Activated naive CD4-positive, alpha-beta T cell treated with anti-CD3 and anti-CD28 coated beads, Interleukin-2, amount 50 U/mL, for 24 hours (primary cell): ENCODE data around the gene FOSL1.

Source experiments
- H3K27ac Mint-ChIP-seq: one replicate; pipeline ENCODE4 v1.8.0; 2021; ENCODE audit warnings: mild to moderate bottlenecking, mixed read lengths
- H3K27me3 Mint-ChIP-seq: one replicate; pipeline ENCODE4 v1.8.0; 2021; ENCODE audit warnings: mixed read lengths
- H3K36me3 Mint-ChIP-seq: one replicate; pipeline ENCODE4 v1.8.0; 2021; ENCODE audit warnings: mixed read lengths
- H3K4me1 Mint-ChIP-seq: one replicate; pipeline ENCODE4 v1.8.0; 2021; ENCODE audit warnings: mixed read lengths
- H3K4me3 Mint-ChIP-seq: one replicate; pipeline ENCODE4 v1.8.0; 2021; ENCODE audit warnings: mild to moderate bottlenecking, mixed read lengths
- H3K9me3 Mint-ChIP-seq: one replicate; pipeline ENCODE4 v1.8.0; 2021; ENCODE audit warnings: mixed read lengths

Gene FOSL1

DNA sequence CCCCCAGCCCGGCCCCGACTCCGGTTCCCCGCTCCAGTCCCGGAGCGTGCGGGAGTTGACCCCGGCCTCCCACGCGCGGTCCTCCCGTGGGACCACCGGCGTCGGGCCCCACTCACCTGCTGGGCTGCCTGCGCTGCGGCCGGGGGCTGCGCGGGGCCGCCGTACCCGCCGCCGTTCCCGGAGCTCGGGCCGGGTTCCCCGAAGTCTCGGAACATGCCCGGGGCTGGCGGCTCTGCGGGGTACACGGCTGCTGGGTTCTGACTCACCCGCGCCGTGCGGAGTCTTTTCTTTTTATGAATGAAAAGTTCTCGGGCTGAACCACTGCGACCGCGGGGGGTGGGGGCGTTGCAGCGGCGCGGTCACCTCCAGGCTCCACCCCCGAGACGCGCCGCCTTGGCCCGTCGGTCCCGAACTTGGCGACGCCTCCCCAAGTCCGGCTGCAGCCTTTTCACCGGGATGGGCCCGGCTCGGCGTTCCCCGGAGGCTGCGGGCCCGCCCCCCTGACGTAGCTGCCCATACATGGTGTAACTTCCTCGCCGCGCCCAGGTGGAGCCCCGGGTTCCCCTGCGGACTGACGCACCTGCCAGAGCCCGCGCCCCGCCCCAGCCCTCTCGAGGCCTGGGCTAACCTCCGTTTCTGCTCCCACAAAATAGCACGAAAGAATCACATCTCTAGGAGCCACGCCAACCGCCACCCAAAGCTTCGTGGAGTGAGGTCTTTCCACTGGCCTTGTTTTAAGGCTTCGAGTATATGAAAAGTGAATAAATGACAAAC lies at the start of gene FOSL1:
Gene FOSL1 (minus strand): TSS at position 264 of the 774 bp plus-strand sequence. CDS start 49 bp downstream, at position 215.
- H3K27me3 Mint-ChIP-seq, result no peaks in the 10 kb centered on the region
- H3K36me3 Mint-ChIP-seq, result peaks cover 13% of the 10 kb centered on the region
- H3K9me3 Mint-ChIP-seq, result no peaks in the 10 kb centered on the region
- H3K4me1 Mint-ChIP-seq, result peaks cover 32% of the 10 kb centered on the region
- H3K4me3 Mint-ChIP-seq, result peak within 1 kb of the TSS; percentile 93
- peak within 1 kb of the TSS; percentile 93 for H3K27ac Mint-ChIP-seq

DNA sequence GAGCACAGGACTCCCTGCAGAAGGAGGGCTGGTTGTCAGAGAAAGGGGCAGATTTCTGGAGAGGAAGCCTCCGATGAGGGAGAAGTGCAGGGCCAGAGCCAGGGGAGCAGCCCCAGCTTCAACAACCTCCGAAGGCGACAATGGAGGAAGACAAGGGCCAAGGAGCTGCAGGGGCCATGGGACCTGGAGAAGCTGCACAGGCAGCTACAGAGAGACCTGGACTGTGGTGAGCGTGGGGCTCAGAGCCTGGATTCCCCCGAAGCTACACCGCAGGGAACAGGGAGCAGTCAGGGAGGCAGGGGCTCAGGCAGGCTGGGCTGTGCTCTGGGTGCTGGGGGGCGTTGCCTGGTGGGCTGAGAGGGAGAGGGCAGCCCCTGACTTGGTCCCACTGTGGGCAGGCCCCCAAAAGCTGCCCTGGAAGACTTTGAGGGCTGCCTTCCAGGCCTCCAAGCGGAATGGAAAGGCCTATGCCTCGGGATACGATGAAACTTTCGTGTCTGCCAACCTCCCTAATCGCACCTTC lies 47.5 kb upstream of the FOSL1 start:
- H3K4me3 Mint-ChIP-seq, result no peak overlapping the region
- H3K4me1 Mint-ChIP-seq, result no peaks in the 10 kb centered on the region
- H3K36me3 Mint-ChIP-seq, result no peaks in the 10 kb centered on the region
- H3K27me3 Mint-ChIP-seq, result no peaks in the 10 kb centered on the region
- no peaks in the 10 kb centered on the region for H3K9me3 Mint-ChIP-seq
- H3K27ac Mint-ChIP-seq, result no peak overlapping the region

DNA sequence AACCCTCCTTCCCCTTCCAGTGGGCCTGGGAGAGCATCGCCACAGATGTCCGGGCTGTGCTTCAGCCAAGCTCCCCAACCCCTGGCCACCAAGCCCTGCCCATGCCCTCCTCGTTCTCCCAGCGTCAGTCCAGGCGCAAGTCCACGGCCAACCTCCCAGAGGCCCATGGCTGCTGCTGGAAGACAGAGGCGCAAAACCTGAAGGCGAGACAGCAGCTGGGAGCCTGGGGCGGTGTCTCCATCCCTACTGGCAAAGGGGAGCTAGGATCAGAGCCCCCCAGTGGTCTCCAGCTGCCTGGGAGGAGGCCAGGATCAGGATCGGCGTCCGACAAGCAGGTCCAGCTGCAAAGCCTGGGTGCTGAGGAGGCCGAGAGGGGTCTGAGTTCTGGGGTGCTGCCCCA lies 46.9 kb upstream of the FOSL1 start:
- Mint-ChIP-seq H3K27ac (no peak overlapping the region), H3K36me3 (no peaks in the 10 kb centered on the region), H3K4me3 (no peak overlapping the region), H3K27me3 (no peaks in the 10 kb centered on the region), H3K9me3 (no peaks in the 10 kb centered on the region), H3K4me1 (no peaks in the 10 kb centered on the region)

DNA sequence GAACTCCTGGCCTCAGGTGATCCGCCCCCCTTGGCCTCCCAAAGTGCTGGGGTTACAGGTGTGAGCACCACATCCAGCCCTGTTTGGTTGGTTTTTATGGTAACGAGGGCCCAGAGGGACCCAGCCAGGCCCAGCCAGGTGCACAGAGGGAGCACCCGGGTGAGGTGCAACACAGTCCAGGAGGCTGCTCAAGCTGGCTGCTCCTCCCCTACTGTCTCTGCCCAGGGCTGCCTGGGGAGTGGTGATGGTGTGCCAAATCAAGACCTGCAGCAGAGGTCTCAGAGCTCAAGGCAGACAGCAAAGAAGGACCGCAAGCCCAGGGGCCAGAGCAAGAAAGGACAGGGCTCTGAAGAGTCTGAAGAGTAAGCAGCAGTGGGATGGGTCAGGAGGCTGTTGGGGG lies 46.5 kb upstream of the FOSL1 start:
- Mint-ChIP-seq H3K9me3 (no peaks in the 10 kb centered on the region), H3K36me3 (no peaks in the 10 kb centered on the region)

DNA sequence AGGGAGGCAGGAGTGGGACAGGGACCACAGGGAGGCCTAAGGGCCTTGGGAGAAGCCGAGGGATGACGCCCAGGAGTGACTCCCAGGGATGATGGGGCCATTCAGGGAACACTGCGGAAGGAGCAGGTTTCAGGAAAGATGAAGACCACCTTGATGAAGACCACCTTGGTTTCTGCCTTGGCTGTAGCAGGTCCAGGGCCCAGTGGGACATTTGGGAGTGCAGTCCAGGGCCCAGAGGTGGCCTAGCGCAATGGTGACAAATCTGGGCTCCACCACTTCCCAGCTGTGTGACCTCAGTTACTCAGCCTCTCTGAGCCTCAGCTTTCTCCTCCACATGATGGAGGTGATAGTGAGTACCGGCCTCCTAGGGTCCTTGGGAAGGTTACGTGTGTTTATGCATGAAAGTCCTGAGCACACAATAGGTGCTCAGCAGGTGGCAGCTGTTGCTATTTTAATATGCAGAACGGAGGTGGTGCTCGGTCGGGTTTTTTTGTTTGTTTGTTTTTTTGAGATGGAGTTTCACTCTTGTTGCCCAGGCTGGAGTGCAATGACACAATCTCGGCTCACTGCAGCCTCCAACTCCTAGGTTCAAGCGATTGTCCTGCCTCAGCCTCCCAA lies 45.9 kb upstream of the FOSL1 start:
- no peak overlapping the region for H3K27ac Mint-ChIP-seq
- H3K9me3 Mint-ChIP-seq, result no peaks in the 10 kb centered on the region
- no peaks in the 10 kb centered on the region for H3K27me3 Mint-ChIP-seq
- H3K4me1 Mint-ChIP-seq, result no peaks in the 10 kb centered on the region
- H3K36me3 Mint-ChIP-seq, result no peaks in the 10 kb centered on the region
- H3K4me3 Mint-ChIP-seq, result no peak overlapping the region

More for the DNA sequence above, 46.5 kb upstream of the FOSL1 start:
- Mint-ChIP-seq H3K4me1 (no peaks in the 10 kb centered on the region), H3K4me3 (no peak overlapping the region), H3K27me3 (no peaks in the 10 kb centered on the region), H3K27ac (no peak overlapping the region)

DNA sequence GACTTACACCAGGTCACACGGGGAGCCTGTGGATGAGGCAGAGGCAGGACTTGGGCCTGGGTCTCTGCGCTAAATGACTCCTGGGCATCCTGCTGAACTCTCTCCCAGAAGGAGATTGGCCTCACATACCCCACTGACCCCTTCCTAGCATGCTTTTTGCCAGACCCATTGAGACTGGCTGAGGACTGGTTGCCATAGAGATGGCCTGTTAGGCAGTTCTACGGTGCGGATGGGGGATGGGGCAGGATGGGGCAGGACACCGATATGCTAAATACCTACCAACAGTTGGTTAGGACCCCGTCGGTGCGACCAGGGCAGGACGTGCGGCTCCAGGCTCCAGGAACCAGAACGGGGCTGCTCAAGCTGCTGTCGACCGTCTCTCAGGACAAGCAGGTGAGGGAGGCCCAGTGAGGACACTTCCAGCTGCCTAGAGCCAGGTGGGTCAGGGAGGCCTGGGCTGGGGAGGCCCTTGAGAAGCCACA lies 45.3 kb upstream of the FOSL1 start, which contains the start of gene TSGA10IP:
Gene TSGA10IP (plus strand): TSS at position 51 of the 482 bp plus-strand sequence. CDS start 196 bp downstream, at position 247.
- no peaks in the 10 kb centered on the region for H3K9me3 Mint-ChIP-seq
- no peaks in the 10 kb centered on the region for H3K27me3 Mint-ChIP-seq
- H3K36me3 Mint-ChIP-seq, result no peaks in the 10 kb centered on the region
- H3K27ac Mint-ChIP-seq, result no peak within 1 kb of the TSS
- H3K4me1 Mint-ChIP-seq, result no peaks in the 10 kb centered on the region
- H3K4me3 Mint-ChIP-seq, result no peak within 1 kb of the TSS

DNA sequence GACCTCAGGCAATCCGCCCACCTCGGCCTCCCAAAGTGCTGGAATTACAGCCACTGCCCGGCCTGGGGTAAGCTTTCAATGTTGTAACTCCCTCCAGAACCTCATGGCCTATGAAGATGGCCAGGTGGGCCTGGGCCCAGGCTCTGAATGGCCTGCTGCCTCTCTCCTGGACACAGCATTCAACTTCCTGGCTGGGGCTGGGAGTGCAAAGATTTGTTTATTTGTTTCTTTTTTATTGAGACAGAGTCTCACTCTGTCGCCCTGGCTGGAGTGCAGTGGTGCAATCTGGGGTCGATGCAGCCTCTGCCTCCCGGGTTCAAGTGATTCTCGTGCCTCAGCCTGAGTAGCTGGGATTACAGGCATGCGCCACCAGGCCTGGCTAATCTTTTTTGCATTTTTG lies 44.6 kb upstream of the FOSL1 start:
- Mint-ChIP-seq H3K27me3 (no peaks in the 10 kb centered on the region), H3K9me3 (no peaks in the 10 kb centered on the region), H3K27ac (no peak overlapping the region), H3K4me1 (no peaks in the 10 kb centered on the region), H3K4me3 (no peak overlapping the region), H3K36me3 (no peaks in the 10 kb centered on the region)

DNA sequence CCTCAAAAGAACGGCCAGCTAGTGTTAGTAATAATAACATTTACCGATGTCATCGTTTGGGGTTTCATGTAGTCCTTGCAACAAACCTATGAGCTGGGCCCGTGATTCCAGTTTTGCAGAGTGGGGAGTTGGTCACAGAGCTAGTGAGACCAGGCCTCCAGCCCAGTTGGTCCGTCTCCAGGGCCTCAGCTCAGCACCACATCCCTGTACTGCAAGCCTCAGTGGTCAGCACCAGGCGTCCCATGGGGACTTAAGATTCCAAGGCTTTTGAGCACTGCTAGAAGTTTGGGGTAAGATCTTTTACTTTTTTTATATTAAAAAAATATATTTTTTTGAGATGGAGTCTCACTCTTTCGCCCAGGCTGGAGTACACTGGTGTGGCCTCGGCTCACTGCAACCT lies 44.0 kb upstream of the FOSL1 start:
- no peaks in the 10 kb centered on the region for H3K9me3 Mint-ChIP-seq
- H3K4me3 Mint-ChIP-seq, result no peak overlapping the region
- no peaks in the 10 kb centered on the region for H3K36me3 Mint-ChIP-seq
- H3K27me3 Mint-ChIP-seq, result no peaks in the 10 kb centered on the region
- no peak overlapping the region for H3K27ac Mint-ChIP-seq
- no peaks in the 10 kb centered on the region for H3K4me1 Mint-ChIP-seq

DNA sequence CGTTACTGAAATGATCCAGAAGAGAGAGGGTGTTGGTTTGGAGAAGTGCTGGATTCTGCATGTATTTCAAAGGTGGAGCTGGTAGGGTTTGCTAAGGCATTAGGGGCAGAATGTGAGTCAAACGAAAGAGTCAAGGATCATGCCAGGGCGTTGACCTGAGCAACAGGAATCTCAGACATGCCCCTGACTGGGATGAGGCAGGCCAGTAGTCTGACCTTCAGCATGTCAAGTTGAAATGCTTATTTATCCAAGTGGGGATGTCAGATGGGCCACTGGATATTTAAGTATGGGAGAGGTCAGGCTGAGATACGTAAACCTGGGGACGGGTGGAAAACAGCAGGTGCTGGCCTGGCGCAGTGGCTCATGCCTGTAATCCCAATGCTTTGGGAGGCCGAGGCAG lies 42.3 kb upstream of the FOSL1 start:
- Mint-ChIP-seq H3K4me3 (no peak overlapping the region), H3K36me3 (no peaks in the 10 kb centered on the region), H3K4me1 (no peaks in the 10 kb centered on the region), H3K27me3 (no peaks in the 10 kb centered on the region), H3K9me3 (no peaks in the 10 kb centered on the region), H3K27ac (no peak overlapping the region)

DNA sequence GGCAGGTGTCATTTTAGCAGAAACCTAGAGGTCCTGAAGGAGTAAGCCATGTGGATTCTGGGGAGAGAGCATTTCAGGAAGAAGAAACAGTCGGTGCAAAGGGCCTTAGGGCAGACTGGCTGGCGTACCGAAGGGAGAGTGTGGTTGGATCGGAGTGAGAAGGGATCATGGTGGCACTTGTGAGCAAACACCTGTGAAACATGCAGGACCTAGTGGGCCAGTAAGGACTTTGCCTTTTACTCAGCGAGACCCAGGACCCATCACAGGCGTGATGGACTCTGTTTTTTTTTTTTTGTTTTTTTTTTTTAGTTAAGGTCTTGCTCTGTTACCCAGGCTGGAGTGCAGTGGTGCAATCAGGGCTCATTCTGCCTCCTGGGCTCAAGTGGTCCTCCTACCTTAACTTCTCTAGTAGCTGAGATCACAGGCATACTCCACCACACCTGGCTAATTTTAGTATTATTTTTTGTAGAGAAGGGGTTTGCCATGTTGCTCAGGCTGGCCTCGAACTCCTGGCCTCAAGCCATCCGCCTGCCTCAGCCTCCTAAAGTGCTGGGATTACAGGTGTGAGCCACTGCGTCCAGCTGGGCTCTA lies 41.6 kb upstream of the FOSL1 start:
- no peak overlapping the region for H3K27ac Mint-ChIP-seq
- H3K36me3 Mint-ChIP-seq, result no peaks in the 10 kb centered on the region
- H3K27me3 Mint-ChIP-seq, result no peaks in the 10 kb centered on the region
- H3K4me1 Mint-ChIP-seq, result no peaks in the 10 kb centered on the region
- no peaks in the 10 kb centered on the region for H3K9me3 Mint-ChIP-seq
- H3K4me3 Mint-ChIP-seq, result no peak overlapping the region

DNA sequence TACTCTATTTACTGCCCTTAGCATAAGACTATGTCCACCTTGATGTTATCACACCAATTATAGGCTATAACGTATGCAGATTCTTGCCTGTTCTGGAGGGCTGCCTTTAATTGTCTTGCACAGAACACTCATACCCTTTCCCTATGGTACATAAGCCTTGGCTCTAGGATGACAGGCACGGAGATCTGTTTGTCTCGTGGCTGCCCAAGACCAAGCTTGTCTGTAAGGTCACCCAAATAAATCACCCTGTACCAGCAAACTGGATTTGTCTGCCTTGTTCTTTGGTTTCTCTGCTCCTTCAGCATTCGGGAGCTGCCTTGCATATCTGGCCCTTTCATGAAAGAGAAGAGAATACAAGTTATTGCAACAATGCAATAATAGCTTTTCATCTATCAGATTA lies 37.6 kb upstream of the FOSL1 start:
- H3K4me1 Mint-ChIP-seq, result no peaks in the 10 kb centered on the region
- no peaks in the 10 kb centered on the region for H3K36me3 Mint-ChIP-seq
- no peaks in the 10 kb centered on the region for H3K9me3 Mint-ChIP-seq
- H3K27me3 Mint-ChIP-seq, result no peaks in the 10 kb centered on the region
- no peak overlapping the region for H3K27ac Mint-ChIP-seq
- H3K4me3 Mint-ChIP-seq, result no peak overlapping the region

DNA sequence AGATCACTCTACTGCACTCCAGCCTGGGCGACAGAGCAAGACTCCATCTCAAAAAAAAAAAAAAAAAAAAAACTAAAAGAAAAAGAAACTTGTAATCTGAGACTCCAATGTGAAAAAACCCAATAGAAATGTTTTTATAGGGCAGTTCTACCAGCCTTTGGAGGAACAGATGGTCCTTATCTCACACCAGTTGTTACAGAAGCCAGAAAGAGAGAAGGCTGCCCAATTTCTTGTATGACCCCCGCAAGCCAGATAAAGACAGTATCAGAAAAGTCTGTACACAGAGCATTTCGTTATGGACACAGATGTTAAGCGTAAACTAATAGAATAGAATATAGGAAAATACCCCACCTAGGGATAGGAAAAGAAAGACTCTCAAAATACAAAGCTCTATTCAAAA lies 33.8 kb upstream of the FOSL1 start:
- no peaks in the 10 kb centered on the region for H3K9me3 Mint-ChIP-seq
- no peak overlapping the region for H3K27ac Mint-ChIP-seq
- H3K4me3 Mint-ChIP-seq, result no peak overlapping the region
- H3K27me3 Mint-ChIP-seq, result no peaks in the 10 kb centered on the region
- peaks cover 13% of the 10 kb centered on the region for H3K4me1 Mint-ChIP-seq
- no peaks in the 10 kb centered on the region for H3K36me3 Mint-ChIP-seq

DNA sequence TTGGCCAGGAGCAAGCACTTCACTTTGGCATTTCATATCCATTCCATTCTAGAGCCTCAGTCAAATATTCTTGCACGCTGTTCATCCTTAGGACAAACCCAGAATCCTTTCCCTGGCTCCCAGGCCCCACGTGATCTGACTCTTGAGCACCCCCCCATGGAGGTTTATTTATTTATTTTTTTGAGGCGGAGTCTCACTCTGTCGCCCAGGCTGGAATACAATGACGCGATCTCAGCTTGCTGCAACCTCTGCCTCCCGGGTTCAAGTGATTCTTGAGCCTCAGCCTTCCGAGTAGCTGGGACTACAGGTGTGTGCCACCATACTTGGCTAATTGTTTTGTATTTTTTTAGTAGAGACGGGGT lies 32.4 kb upstream of the FOSL1 start:
- H3K4me3 Mint-ChIP-seq, result no peak overlapping the region
- H3K27me3 Mint-ChIP-seq, result no peaks in the 10 kb centered on the region
- no peaks in the 10 kb centered on the region for H3K36me3 Mint-ChIP-seq
- peaks cover 28% of the 10 kb centered on the region for H3K4me1 Mint-ChIP-seq
- H3K9me3 Mint-ChIP-seq, result no peaks in the 10 kb centered on the region
- H3K27ac Mint-ChIP-seq, result no peak overlapping the region

DNA sequence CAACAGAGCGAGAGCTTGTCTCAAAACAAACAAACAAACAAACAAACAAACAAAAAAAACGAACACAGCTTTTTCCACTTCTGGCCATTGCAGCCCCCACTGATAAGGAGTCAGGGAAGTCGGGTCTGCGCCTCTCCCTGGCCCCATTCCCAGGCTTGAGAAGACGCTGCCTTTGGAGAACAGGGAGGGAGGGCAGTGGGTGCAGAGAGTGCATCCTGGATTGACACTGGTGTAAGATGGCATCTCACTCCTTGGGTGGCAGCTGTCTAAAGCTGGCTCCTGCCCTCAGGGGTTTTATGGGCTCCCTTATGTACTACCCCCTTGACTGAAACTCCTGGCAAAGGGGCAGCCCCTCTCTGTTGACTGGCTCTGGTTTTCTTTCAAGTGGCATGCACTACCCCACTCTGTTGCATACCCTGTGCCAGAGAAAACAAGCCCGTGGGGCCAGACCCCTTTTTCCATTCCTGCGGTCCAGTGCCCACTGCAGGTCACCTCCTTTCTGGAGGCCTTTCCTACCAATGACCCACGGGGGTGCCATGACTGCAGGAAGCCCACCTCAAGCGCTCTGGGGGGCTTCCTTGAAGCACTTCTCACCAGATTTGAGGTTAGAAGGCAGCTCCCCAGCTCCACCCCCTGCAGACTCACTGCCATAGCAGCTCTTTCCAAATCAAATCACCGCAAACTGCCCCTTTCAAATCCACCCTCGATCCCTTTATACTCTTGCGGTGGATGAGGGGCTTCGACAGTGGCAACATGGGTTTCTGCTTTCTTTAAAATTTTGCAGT lies 31.8 kb upstream of the FOSL1 start:
- Mint-ChIP-seq H3K9me3 (no peaks in the 10 kb centered on the region), H3K4me3 (no peak overlapping the region), H3K4me1 (peaks cover 34% of the 10 kb centered on the region), H3K27ac (no peak overlapping the region), H3K36me3 (no peaks in the 10 kb centered on the region), H3K27me3 (no peaks in the 10 kb centered on the region)

DNA sequence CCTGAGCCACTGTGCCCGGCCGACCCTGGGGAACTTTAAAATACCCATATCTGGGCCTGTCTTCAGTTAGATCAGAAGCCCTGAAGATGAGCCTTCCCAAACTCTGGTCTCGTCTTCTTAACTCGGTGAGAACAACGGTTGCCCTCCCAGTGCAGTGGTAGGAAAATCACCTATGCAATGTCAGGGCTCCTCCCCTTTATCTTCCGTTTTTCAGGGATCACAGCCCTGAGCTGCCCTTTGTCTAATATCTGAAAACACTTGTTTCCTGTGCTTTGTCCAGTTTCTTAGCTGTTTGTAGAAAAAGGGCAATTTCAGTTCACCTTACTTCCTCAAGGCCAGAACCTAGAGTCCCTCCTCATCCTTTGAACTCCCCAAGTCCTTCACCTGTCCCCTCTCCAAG lies 28.5 kb upstream of the FOSL1 start:
- Mint-ChIP-seq H3K4me1 (peaks cover 36% of the 10 kb centered on the region), H3K36me3 (no peaks in the 10 kb centered on the region), H3K27ac (peak overlapping the region; percentile 93), H3K9me3 (no peaks in the 10 kb centered on the region), H3K4me3 (peak overlapping the region; percentile 76), H3K27me3 (no peaks in the 10 kb centered on the region)
